PC-9 (cell line): ENCODE results near the gene SEC24D. TPM values are rescaled to one million over a fixed set of nuclear protein-coding genes. Genes with fewer than 3 reads are reported as not detected.
"Not testable (repeated sequence)": the region's sequence is repeated elsewhere in the genome, so short reads cannot be mapped to it uniquely, and the experiment has no call there.

Experiments
- BruUV-seq: library from RNA; stranded (reverse); fragments of 400-500 nt; replicated peaks from 2 replicates; lab custom pipeline; 2021; lab: Mats Ljungman, UMichigan
- CTCF ChIA-PET: fragments of 300-600 bp; sonication (Branson Sonifier 250); formaldehyde crosslinking; loops from one replicate; lab custom pipeline; 2022; ENCODE audit warnings: antibody characterized with exemption; lab: Charles Lee
- POLR2A ChIA-PET: fragments of 300-600 bp; sonication (Branson Sonifier 250); formaldehyde crosslinking; loops from one replicate; lab custom pipeline; 2022; ENCODE audit warnings: antibody characterized with exemption; ENCODE audit not compliant: unreplicated experiment; lab: Charles Lee
- DNase-seq, 2 experiments: peaks; one replicate each; pipeline versions ENCODE4 v3.0.0 to v3.0.0-alpha.2; 2015 to 2022; ENCODE audit warnings: mixed read lengths in 1 of 2
- H2AFZ ChIP-seq: fragments of 200-600 bp; sonication (generic); 2 replicates; pipeline ENCODE4 v1.8.1; 2017; ENCODE audit warnings: antibody characterized with exemption
- H3F3A ChIP-seq: fragments of 200-600 bp; sonication (generic); 2 replicates; pipeline ENCODE4 v1.8.1; 2017; ENCODE audit warnings: antibody characterized with exemption, mild to moderate bottlenecking, low read depth; ENCODE audit not compliant: insufficient read depth
- H3K27ac ChIP-seq: fragments of 200-600 bp; sonication (generic); 2 replicates; pipeline ENCODE4 v1.6.1; 2016; ENCODE audit warnings: mixed run types
- H3K27me3 ChIP-seq: fragments of 200-600 bp; sonication (generic); 2 replicates; pipeline ENCODE4 v1.6.1; 2016; ENCODE audit warnings: low read depth, mixed run types; ENCODE audit not compliant: insufficient read depth
- H3K36me3 ChIP-seq: fragments of 200-600 bp; sonication (generic); 2 replicates; pipeline ENCODE4 v1.6.1; 2016; ENCODE audit warnings: low read depth, mixed run types
- H3K4me1 ChIP-seq: fragments of 200-600 bp; sonication (generic); replicated peaks from 2 replicates; pipeline ENCODE4 v1.6.1; 2016; ENCODE audit warnings: mixed run types; ENCODE audit not compliant: insufficient read depth
- H3K4me2 ChIP-seq: fragments of 200-600 bp; sonication (generic); 2 replicates; pipeline ENCODE4 v1.6.1; 2017; ENCODE audit warnings: mixed run types
- H3K4me3 ChIP-seq: fragments of 200-600 bp; sonication (generic); 2 replicates; pipeline ENCODE4 v1.6.1; 2016; ENCODE audit warnings: mixed run types
- H3K79me2 ChIP-seq: fragments of 200-600 bp; sonication (generic); 2 replicates; pipeline ENCODE4 v1.6.1; 2017; ENCODE audit warnings: low read depth, mixed run types
- H3K9me2 ChIP-seq: fragments of 200-600 bp; sonication (generic); 2 replicates; pipeline ENCODE4 v1.8.1; 2017; ENCODE audit warnings: mild to moderate bottlenecking; ENCODE audit not compliant: insufficient read depth
- H3K9me3 ChIP-seq: fragments of 200-600 bp; sonication (generic); 2 replicates; pipeline ENCODE4 v1.8.1; 2016; ENCODE audit warnings: low read depth; ENCODE audit not compliant: insufficient read depth
- H4K20me1 ChIP-seq: fragments of 200-600 bp; sonication (generic); 2 replicates; pipeline ENCODE4 v1.8.1; 2017; ENCODE audit not compliant: insufficient read depth
- EZH2 ChIP-seq: fragments of 200-600 bp; sonication (generic); IDR thresholded peaks from 2 replicates; pipeline ENCODE4 v1.8.0; 2017; ENCODE audit warnings: antibody characterized with exemption, low read depth
- intact Hi-C: fragments of 100-400 bp; cut with micrococcal nuclease; formaldehyde crosslinking; loops from one replicate; pipeline ENCODE4 v1.10.0; 2022; ENCODE audit not compliant: unreplicated experiment
- total RNA-seq: library from RNA; stranded (reverse); gene quantifications from 2 replicates; pipeline ENCODE4 v1.2.3, GENCODE V29; 2021
- TF ChIP-seq, protein P1 (sequence below): fragments of 200-600 bp; sonication (generic); conservative IDR thresholded peaks from 2 replicates; pipeline ENCODE4 v1.6.1; 2017; ENCODE audit warnings: mixed run types, antibody characterized with exemption, mild to moderate bottlenecking, moderate library complexity

Gene SEC24D
- total RNA-seq, 1 experiment from 2014 or later, result 17.3 TPM

DNA sequence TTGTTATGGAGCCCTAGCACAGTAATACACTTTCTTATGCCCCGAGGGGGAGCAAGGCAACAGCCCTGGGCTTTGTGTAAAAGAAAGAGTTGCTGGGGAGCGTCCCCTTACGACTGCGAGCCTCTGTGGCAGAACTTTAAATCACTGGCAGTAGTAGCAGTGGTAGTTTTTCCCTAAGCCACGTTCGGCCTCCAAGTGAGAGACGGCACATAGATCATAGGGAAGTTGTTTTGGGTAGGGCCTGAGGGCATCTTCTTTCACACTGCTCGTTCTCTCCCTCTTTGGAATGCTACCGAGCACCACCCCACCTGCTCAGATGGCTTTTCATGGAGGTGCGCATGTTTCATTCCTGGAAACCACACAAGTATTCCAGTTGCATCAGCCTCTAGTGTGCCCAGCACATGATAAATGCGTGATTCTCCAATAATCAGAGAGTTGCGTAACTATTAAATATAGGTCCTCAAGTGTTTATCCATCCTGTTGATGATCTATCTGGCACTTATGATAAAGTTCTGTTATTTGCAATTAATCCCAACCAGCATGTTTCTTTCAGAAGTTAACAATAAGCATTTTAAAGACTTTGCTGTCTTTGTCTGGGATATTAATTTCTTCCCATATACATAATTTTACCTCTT lies 45.7 kb upstream of the SEC24D start:
- DNase-seq, result no peak
- H3F3A ChIP-seq, result no peaks in the 10 kb centered on the region
- TF ChIP-seq, protein P1, sequence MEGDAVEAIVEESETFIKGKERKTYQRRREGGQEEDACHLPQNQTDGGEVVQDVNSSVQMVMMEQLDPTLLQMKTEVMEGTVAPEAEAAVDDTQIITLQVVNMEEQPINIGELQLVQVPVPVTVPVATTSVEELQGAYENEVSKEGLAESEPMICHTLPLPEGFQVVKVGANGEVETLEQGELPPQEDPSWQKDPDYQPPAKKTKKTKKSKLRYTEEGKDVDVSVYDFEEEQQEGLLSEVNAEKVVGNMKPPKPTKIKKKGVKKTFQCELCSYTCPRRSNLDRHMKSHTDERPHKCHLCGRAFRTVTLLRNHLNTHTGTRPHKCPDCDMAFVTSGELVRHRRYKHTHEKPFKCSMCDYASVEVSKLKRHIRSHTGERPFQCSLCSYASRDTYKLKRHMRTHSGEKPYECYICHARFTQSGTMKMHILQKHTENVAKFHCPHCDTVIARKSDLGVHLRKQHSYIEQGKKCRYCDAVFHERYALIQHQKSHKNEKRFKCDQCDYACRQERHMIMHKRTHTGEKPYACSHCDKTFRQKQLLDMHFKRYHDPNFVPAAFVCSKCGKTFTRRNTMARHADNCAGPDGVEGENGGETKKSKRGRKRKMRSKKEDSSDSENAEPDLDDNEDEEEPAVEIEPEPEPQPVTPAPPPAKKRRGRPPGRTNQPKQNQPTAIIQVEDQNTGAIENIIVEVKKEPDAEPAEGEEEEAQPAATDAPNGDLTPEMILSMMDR, result no peak
- TF ChIP-seq EZH2, result no peak
- H3K27me3 ChIP-seq, result no peaks in the 10 kb centered on the region
- intact Hi-C loops, result no loop called here
- H3K27ac ChIP-seq, result no peak overlapping the region
- H3K9me3 ChIP-seq, result no peaks in the 10 kb centered on the region
- BruUV-seq, result no TSS peak
- H3K4me2 ChIP-seq, result no peak overlapping the region
- no peak overlapping the region for H2AFZ ChIP-seq
- no peaks in the 10 kb centered on the region for H3K79me2 ChIP-seq
- H3K4me1 ChIP-seq, result no peaks in the 10 kb centered on the region
- ChIA-PET POLR2A (no interaction called here), CTCF (no interaction called here)
- H3K36me3 ChIP-seq, result no peaks in the 10 kb centered on the region
- H3K4me3 ChIP-seq, result no peak overlapping the region
- H4K20me1 ChIP-seq, result no peaks in the 10 kb centered on the region
- H3K9me2 ChIP-seq, result no peaks in the 10 kb centered on the region

- Histone ChIP-seq H3K79me2 (no peaks in the 10 kb centered on the region), H3K4me1 (no peaks in the 10 kb centered on the region), H3K9me2 (no peaks in the 10 kb centered on the region), H2AFZ (no peak overlapping the region; the same call in 1 of the 2 replicates), H3K36me3 (no peaks in the 10 kb centered on the region), H3K9me3 (no peaks in the 10 kb centered on the region), H3K4me3 (no peak overlapping the region), H3F3A (no peaks in the 10 kb centered on the region), H3K27me3 (no peaks in the 10 kb centered on the region), H3K4me2 (no peak overlapping the region), H4K20me1 (no peaks in the 10 kb centered on the region), H3K27ac (no peak overlapping the region)
- CTCF ChIA-PET, result no interaction called here
- no peak for DNase-seq
- POLR2A ChIA-PET, result no interaction called here
- intact Hi-C loops, result no loop called here
- TF ChIP-seq, protein P1, result no peak
- no peak for TF ChIP-seq EZH2
- no TSS peak for BruUV-seq
These were observed 43.5 kb upstream of the SEC24D start for GRCh38 chr4:118879409-118879808.

- H3K36me3 ChIP-seq, H3K9me2 ChIP-seq, H3K27ac ChIP-seq, H4K20me1 ChIP-seq, intact Hi-C loops, DNase-seq, POLR2A ChIA-PET, H3K4me2 ChIP-seq, H3K79me2 ChIP-seq, H3K4me1 ChIP-seq, H3K27me3 ChIP-seq, BruUV-seq, CTCF ChIA-PET, H3F3A ChIP-seq, H3K4me3 ChIP-seq, H3K9me3 ChIP-seq, H2AFZ ChIP-seq: not testable (repeated sequence)
These were observed 42.6 kb upstream of the SEC24D start for GRCh38 chr4:118878507-118878906.

DNA sequence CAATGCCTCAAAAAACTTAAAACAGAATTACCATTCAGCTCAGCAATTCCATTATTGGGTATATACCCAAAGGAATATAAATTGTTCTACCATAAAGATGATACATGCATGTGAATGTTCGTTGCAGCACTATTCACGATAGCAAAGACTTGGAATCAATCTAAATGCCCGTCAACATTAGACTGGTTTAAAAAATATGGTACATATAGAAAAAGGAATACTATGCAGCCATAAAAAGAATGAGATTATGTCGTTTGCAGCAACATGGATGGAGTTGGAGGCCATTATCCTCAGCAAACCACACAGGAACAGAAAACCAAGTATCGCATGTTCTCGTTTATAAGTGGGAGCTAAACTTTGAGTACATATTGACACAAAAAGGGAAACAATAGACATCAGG lies 41.9 kb upstream of the SEC24D start:
- no peaks in the 10 kb centered on the region for H3K9me2 ChIP-seq
- no peaks in the 10 kb centered on the region for H3K79me2 ChIP-seq
- H3K9me3 ChIP-seq, result no peaks in the 10 kb centered on the region
- BruUV-seq, result no TSS peak
- no peak for DNase-seq
- ChIA-PET CTCF (no interaction called here), POLR2A (no interaction called here)
- H4K20me1 ChIP-seq, result no peaks in the 10 kb centered on the region
- H3K4me1 ChIP-seq, result no peaks in the 10 kb centered on the region
- TF ChIP-seq EZH2, result no peak
- TF ChIP-seq, protein P1, result no peak
- no peak overlapping the region for H2AFZ ChIP-seq
- H3F3A ChIP-seq, result no peaks in the 10 kb centered on the region
- no peak overlapping the region for H3K4me3 ChIP-seq
- H3K27ac ChIP-seq, result no peak overlapping the region
- intact Hi-C loops, result no loop called here
- H3K4me2 ChIP-seq, result no peak overlapping the region
- no peaks in the 10 kb centered on the region for H3K36me3 ChIP-seq
- H3K27me3 ChIP-seq, result no peaks in the 10 kb centered on the region
